ENCODE data around the gene SERPINA5.

SERPINA5 gene

DNA sequence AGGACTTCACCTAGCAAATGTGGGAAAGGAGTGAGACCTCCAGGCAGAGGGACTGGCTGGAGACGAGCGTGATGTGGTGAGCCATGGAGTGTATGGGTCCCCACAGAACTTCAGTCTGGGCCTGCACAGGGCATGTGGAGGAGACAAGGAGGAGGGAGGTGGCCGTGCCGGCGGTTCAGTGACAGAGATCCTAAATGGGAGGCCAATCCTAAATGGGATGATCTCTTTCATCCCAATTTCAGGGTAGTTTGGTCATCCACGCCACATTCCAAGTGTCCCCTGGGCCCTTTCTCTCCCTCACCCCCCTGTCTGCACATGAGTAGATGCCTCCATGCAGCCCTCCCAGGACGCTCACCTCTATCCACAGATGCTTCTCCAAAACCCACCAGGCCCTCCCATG lies 13.2 kb downstream of the SERPINA5 start:
- no peak for TF ChIP-seq POLR2A (IDR thresholded peaks at IDR 0.05; ENCODE audit: low read depth, low read length)
- no peak for TF ChIP-seq POLR2AphosphoS5 (IDR thresholded peaks at IDR 0.05; ENCODE audit: low read depth, low read length)
- TF ChIP-seq SPI1 (IDR thresholded peaks at IDR 0.05; ENCODE audit: low read depth, low read length), result no peak
- no peak for TF ChIP-seq PAX5 (IDR thresholded peaks at IDR 0.05; ENCODE audit: insufficient read depth, low read length, severe bottlenecking)
- no peak for TF ChIP-seq TAF1 (IDR thresholded peaks at IDR 0.05; ENCODE audit: low read depth, low read length)
- TF ChIP-seq POU2F2 (IDR thresholded peaks at IDR 0.05; ENCODE audit: low read depth, low read length), result no peak
- DNase-seq (ENCODE audit: insufficient read length, low spot score), result no peak
- no peak for FAIRE-seq

GRCh38 chr14:94595912-94596311 lies 14.7 kb downstream of the SERPINA5 start:
- TF ChIP-seq POLR2A (IDR thresholded peaks at IDR 0.05; ENCODE audit: low read depth, low read length) (no peak), POU2F2 (IDR thresholded peaks at IDR 0.05; ENCODE audit: low read depth, low read length) (no peak), PAX5 (IDR thresholded peaks at IDR 0.05; ENCODE audit: insufficient read depth, low read length, severe bottlenecking) (no peak), POLR2AphosphoS5 (IDR thresholded peaks at IDR 0.05; ENCODE audit: low read depth, low read length) (no peak), TAF1 (IDR thresholded peaks at IDR 0.05; ENCODE audit: low read depth, low read length) (no peak), SPI1 (IDR thresholded peaks at IDR 0.05; ENCODE audit: low read depth, low read length) (no peak)
- FAIRE-seq (no peak), DNase-seq (ENCODE audit: insufficient read length, low spot score) (no peak)

- FAIRE-seq (no peak), DNase-seq (ENCODE audit: insufficient read length, low spot score) (no peak)
These were observed 15.1 kb downstream of the SERPINA5 start for GRCh38 chr14:94596361-94596760.

GRCh38 chr14:94597788-94598187 lies 16.6 kb downstream of the SERPINA5 start:
- TF ChIP-seq PAX5 (IDR thresholded peaks at IDR 0.05; ENCODE audit: insufficient read depth, low read length, severe bottlenecking), result no peak
- no peak for TF ChIP-seq POLR2A (IDR thresholded peaks at IDR 0.05; ENCODE audit: low read depth, low read length)
- TF ChIP-seq SPI1 (IDR thresholded peaks at IDR 0.05; ENCODE audit: low read depth, low read length), result no peak
- no peak for TF ChIP-seq POLR2AphosphoS5 (IDR thresholded peaks at IDR 0.05; ENCODE audit: low read depth, low read length)
- no peak for TF ChIP-seq POU2F2 (IDR thresholded peaks at IDR 0.05; ENCODE audit: low read depth, low read length)
- no peak for TF ChIP-seq TAF1 (IDR thresholded peaks at IDR 0.05; ENCODE audit: low read depth, low read length)
- DNase-seq (ENCODE audit: insufficient read length, low spot score) (no peak), FAIRE-seq (no peak)

More at GRCh38 chr14:94596361-94596760, 15.1 kb downstream of the SERPINA5 start:
- TF ChIP-seq PAX5 (IDR thresholded peaks at IDR 0.05; ENCODE audit: insufficient read depth, low read length, severe bottlenecking), result no peak
- TF ChIP-seq POLR2A (IDR thresholded peaks at IDR 0.05; ENCODE audit: low read depth, low read length), result no peak
- TF ChIP-seq POU2F2 (IDR thresholded peaks at IDR 0.05; ENCODE audit: low read depth, low read length), result no peak
- TF ChIP-seq SPI1 (IDR thresholded peaks at IDR 0.05; ENCODE audit: low read depth, low read length), result no peak
- TF ChIP-seq POLR2AphosphoS5 (IDR thresholded peaks at IDR 0.05; ENCODE audit: low read depth, low read length), result no peak
- no peak for TF ChIP-seq TAF1 (IDR thresholded peaks at IDR 0.05; ENCODE audit: low read depth, low read length)

DNA sequence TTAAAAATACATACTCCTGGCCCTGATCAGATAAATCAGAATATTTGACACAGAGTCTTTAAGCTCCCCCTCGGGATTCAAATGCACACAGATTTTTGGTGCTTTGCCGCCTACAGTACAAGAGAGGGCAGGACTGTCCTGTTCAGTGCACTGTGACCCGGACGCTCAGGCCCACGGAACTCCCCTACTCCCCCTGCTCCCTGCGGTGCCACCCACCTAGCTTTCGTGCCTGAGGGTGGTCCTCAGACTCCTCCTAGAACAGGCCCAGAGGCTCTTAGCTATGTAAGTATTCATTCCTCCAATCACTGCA lies 17.2 kb downstream of the SERPINA5 start:
- FAIRE-seq (no peak), DNase-seq (ENCODE audit: insufficient read length, low spot score) (no peak)
- TF ChIP-seq TAF1 (IDR thresholded peaks at IDR 0.05; ENCODE audit: low read depth, low read length), result no peak
- no peak for TF ChIP-seq SPI1 (IDR thresholded peaks at IDR 0.05; ENCODE audit: low read depth, low read length)
- TF ChIP-seq POLR2AphosphoS5 (IDR thresholded peaks at IDR 0.05; ENCODE audit: low read depth, low read length), result no peak
- TF ChIP-seq PAX5 (IDR thresholded peaks at IDR 0.05; ENCODE audit: insufficient read depth, low read length, severe bottlenecking), result no peak

GRCh38 chr14:94598816-94599655 lies 17.8 kb downstream of the SERPINA5 start:
- FAIRE-seq (no peak), DNase-seq (ENCODE audit: insufficient read length, low spot score) (no peak)
- no peak for TF ChIP-seq POU2F2 (IDR thresholded peaks at IDR 0.05; ENCODE audit: low read depth, low read length)
- no peak for TF ChIP-seq SPI1 (IDR thresholded peaks at IDR 0.05; ENCODE audit: low read depth, low read length)
- TF ChIP-seq POLR2A (IDR thresholded peaks at IDR 0.05; ENCODE audit: low read depth, low read length), result no peak
- TF ChIP-seq POLR2AphosphoS5 (IDR thresholded peaks at IDR 0.05; ENCODE audit: low read depth, low read length), result no peak
- TF ChIP-seq TAF1 (IDR thresholded peaks at IDR 0.05; ENCODE audit: low read depth, low read length), result no peak
- no peak for TF ChIP-seq PAX5 (IDR thresholded peaks at IDR 0.05; ENCODE audit: insufficient read depth, low read length, severe bottlenecking)

- TF ChIP-seq POU2F2 (IDR thresholded peaks at IDR 0.05; ENCODE audit: low read depth, low read length), result no peak
- no peak for TF ChIP-seq POLR2AphosphoS5 (IDR thresholded peaks at IDR 0.05; ENCODE audit: low read depth, low read length)
- no peak for TF ChIP-seq PAX5 (IDR thresholded peaks at IDR 0.05; ENCODE audit: insufficient read depth, low read length, severe bottlenecking)
- no peak for TF ChIP-seq SPI1 (IDR thresholded peaks at IDR 0.05; ENCODE audit: low read depth, low read length)
- TF ChIP-seq TAF1 (IDR thresholded peaks at IDR 0.05; ENCODE audit: low read depth, low read length), result no peak
- TF ChIP-seq POLR2A (IDR thresholded peaks at IDR 0.05; ENCODE audit: low read depth, low read length), result no peak
- DNase-seq (ENCODE audit: insufficient read length, low spot score) (no peak), FAIRE-seq (no peak)
These were observed 18.4 kb downstream of the SERPINA5 start for GRCh38 chr14:94599656-94600004.

- FAIRE-seq (no peak), DNase-seq (ENCODE audit: insufficient read length, low spot score) (no peak)
- no peak for TF ChIP-seq SPI1 (IDR thresholded peaks at IDR 0.05; ENCODE audit: low read depth, low read length)
- no peak for TF ChIP-seq POLR2AphosphoS5 (IDR thresholded peaks at IDR 0.05; ENCODE audit: low read depth, low read length)
- no peak for TF ChIP-seq POU2F2 (IDR thresholded peaks at IDR 0.05; ENCODE audit: low read depth, low read length)
- no peak for TF ChIP-seq PAX5 (IDR thresholded peaks at IDR 0.05; ENCODE audit: insufficient read depth, low read length, severe bottlenecking)
- TF ChIP-seq TAF1 (IDR thresholded peaks at IDR 0.05; ENCODE audit: low read depth, low read length), result no peak
- TF ChIP-seq POLR2A (IDR thresholded peaks at IDR 0.05; ENCODE audit: low read depth, low read length), result no peak
These were observed 18.9 kb downstream of the SERPINA5 start for GRCh38 chr14:94600148-94600545.

- TF ChIP-seq SPI1 (IDR thresholded peaks at IDR 0.05; ENCODE audit: low read depth, low read length) (no peak), POLR2AphosphoS5 (IDR thresholded peaks at IDR 0.05; ENCODE audit: low read depth, low read length) (no peak), POU2F2 (IDR thresholded peaks at IDR 0.05; ENCODE audit: low read depth, low read length) (no peak), PAX5 (IDR thresholded peaks at IDR 0.05; ENCODE audit: insufficient read depth, low read length, severe bottlenecking) (no peak), POLR2A (IDR thresholded peaks at IDR 0.05; ENCODE audit: low read depth, low read length) (no peak), TAF1 (IDR thresholded peaks at IDR 0.05; ENCODE audit: low read depth, low read length) (no peak)
- FAIRE-seq (no peak), DNase-seq (ENCODE audit: insufficient read length, low spot score) (no peak)
These were observed 20.7 kb downstream of the SERPINA5 start for GRCh38 chr14:94601884-94602391.

Data from GM12891 (cell line).